ENCODE data around the gene ADGRA1.
A peak's percentile ranks its signal among the peaks of the same experiment; 100 is the strongest.

The ADGRA1 gene

GRCh38 chr10:133104963-133105640, 17.4 kb downstream of the ADGRA1 start:
- Histone ChIP-seq H3K27me3 (ENCODE audit: insufficient read depth, poor library complexity, severe bottlenecking) (peaks cover 16% of the 10 kb centered on the region), H3K27ac (ENCODE audit: poor library complexity, severe bottlenecking) (no peak overlapping the region), H3K4me3 (ENCODE audit: severe bottlenecking) (no peak overlapping the region), H3K36me3 (ENCODE audit: low read depth) (no peaks in the 10 kb centered on the region), H3K9me3 (ENCODE audit: severe bottlenecking) (no peaks in the 10 kb centered on the region), H3K4me1 (ENCODE audit: insufficient read depth, poor library complexity, severe bottlenecking) (no peaks in the 10 kb centered on the region)
- TF ChIP-seq CTCF (IDR thresholded peaks at IDR 0.05; ENCODE audit: poor library complexity, severe bottlenecking), result no peak
- DNase-seq (ENCODE audit: low spot score) (no peak), ATAC-seq (ENCODE audit: low read depth) (no peak)

- ATAC-seq (ENCODE audit: low read depth) (no peak), DNase-seq (ENCODE audit: low spot score) (no peak)
- H3K4me1 ChIP-seq (ENCODE audit: insufficient read depth, poor library complexity, severe bottlenecking), result no peaks in the 10 kb centered on the region
- H3K4me3 ChIP-seq (ENCODE audit: severe bottlenecking), result no peak overlapping the region
- no peak for TF ChIP-seq CTCF (IDR thresholded peaks at IDR 0.05; ENCODE audit: poor library complexity, severe bottlenecking)
- no peak overlapping the region for H3K27ac ChIP-seq (ENCODE audit: poor library complexity, severe bottlenecking)
- peaks cover 9% of the 10 kb centered on the region for H3K27me3 ChIP-seq (ENCODE audit: insufficient read depth, poor library complexity, severe bottlenecking)
- H3K36me3 ChIP-seq (ENCODE audit: low read depth), result no peaks in the 10 kb centered on the region
- no peaks in the 10 kb centered on the region for H3K9me3 ChIP-seq (ENCODE audit: severe bottlenecking)
Measured at GRCh38 chr10:133105686-133106390, 18.1 kb downstream of the ADGRA1 start.

GRCh38 chr10:133106516-133106915, 18.8 kb downstream of the ADGRA1 start:
- TF ChIP-seq CTCF (IDR thresholded peaks at IDR 0.05; ENCODE audit: poor library complexity, severe bottlenecking), result no peak
- ATAC-seq (ENCODE audit: low read depth) (no peak), DNase-seq (ENCODE audit: low spot score) (no peak)
- Histone ChIP-seq H3K4me3 (ENCODE audit: severe bottlenecking) (no peak overlapping the region), H3K27me3 (ENCODE audit: insufficient read depth, poor library complexity, severe bottlenecking) (peaks cover 2% of the 10 kb centered on the region), H3K36me3 (ENCODE audit: low read depth) (no peaks in the 10 kb centered on the region), H3K9me3 (ENCODE audit: severe bottlenecking) (no peaks in the 10 kb centered on the region), H3K27ac (ENCODE audit: poor library complexity, severe bottlenecking) (no peak overlapping the region), H3K4me1 (ENCODE audit: insufficient read depth, poor library complexity, severe bottlenecking) (no peaks in the 10 kb centered on the region)

GRCh38 chr10:133107442-133107841, 19.7 kb downstream of the ADGRA1 start:
- H3K4me3 ChIP-seq (ENCODE audit: severe bottlenecking), result no peak overlapping the region
- ATAC-seq (ENCODE audit: low read depth), result no peak
- no peaks in the 10 kb centered on the region for H3K4me1 ChIP-seq (ENCODE audit: insufficient read depth, poor library complexity, severe bottlenecking)
- no peaks in the 10 kb centered on the region for H3K9me3 ChIP-seq (ENCODE audit: severe bottlenecking)
- H3K27ac ChIP-seq (ENCODE audit: poor library complexity, severe bottlenecking), result no peak overlapping the region
- no peak for TF ChIP-seq CTCF (IDR thresholded peaks at IDR 0.05; ENCODE audit: poor library complexity, severe bottlenecking)
- no peaks in the 10 kb centered on the region for H3K36me3 ChIP-seq (ENCODE audit: low read depth)
- H3K27me3 ChIP-seq (ENCODE audit: insufficient read depth, poor library complexity, severe bottlenecking), result no peaks in the 10 kb centered on the region
- DNase-seq (ENCODE audit: low spot score), result no peak

- no peaks in the 10 kb centered on the region for H3K9me3 ChIP-seq (ENCODE audit: severe bottlenecking)
- no peak overlapping the region for H3K27ac ChIP-seq (ENCODE audit: poor library complexity, severe bottlenecking)
- TF ChIP-seq CTCF (IDR thresholded peaks at IDR 0.05; ENCODE audit: poor library complexity, severe bottlenecking), result no peak
- ATAC-seq (ENCODE audit: low read depth) (peak; percentile 14; the same call in 1 of the 3 replicates), DNase-seq (ENCODE audit: low spot score) (no peak)
- H3K36me3 ChIP-seq (ENCODE audit: low read depth), result no peaks in the 10 kb centered on the region
- H3K27me3 ChIP-seq (ENCODE audit: insufficient read depth, poor library complexity, severe bottlenecking), result no peaks in the 10 kb centered on the region
- H3K4me1 ChIP-seq (ENCODE audit: insufficient read depth, poor library complexity, severe bottlenecking), result no peaks in the 10 kb centered on the region
- H3K4me3 ChIP-seq (ENCODE audit: severe bottlenecking), result no peak overlapping the region
Measured at GRCh38 chr10:133109711-133110110, 22.0 kb downstream of the ADGRA1 start.
